Lung microvascular endothelial cell (primary cell): ENCODE measurements around the gene TET1. TPM values are rescaled to one million over a fixed set of nuclear protein-coding genes. Genes with fewer than 3 reads are reported as not detected.
A peak's percentile ranks its signal among the peaks of the same experiment; 100 is the strongest.
"Not testable (repeated sequence)": the region's sequence is repeated elsewhere in the genome, so short reads cannot be mapped to it uniquely, and the experiment has no call there.

ENCODE experiments used
- DNase-seq, 2 donors: peaks; one replicate each; pipeline versions ENCODE4 v3.0.0 to v3.0.0-alpha.2; 2010; ENCODE audit warnings: low read depth in 2 of 2
- total RNA-seq: library from RNA; depleted of rRNA; stranded (reverse); fragments of >200 nt; gene quantifications from 2 replicates; pipeline ENCODE4 v1.2.1, GENCODE V29; 2014

The TET1 gene
- 0.22 and 0.60 TPM in 2 replicates for total RNA-seq

DNA sequence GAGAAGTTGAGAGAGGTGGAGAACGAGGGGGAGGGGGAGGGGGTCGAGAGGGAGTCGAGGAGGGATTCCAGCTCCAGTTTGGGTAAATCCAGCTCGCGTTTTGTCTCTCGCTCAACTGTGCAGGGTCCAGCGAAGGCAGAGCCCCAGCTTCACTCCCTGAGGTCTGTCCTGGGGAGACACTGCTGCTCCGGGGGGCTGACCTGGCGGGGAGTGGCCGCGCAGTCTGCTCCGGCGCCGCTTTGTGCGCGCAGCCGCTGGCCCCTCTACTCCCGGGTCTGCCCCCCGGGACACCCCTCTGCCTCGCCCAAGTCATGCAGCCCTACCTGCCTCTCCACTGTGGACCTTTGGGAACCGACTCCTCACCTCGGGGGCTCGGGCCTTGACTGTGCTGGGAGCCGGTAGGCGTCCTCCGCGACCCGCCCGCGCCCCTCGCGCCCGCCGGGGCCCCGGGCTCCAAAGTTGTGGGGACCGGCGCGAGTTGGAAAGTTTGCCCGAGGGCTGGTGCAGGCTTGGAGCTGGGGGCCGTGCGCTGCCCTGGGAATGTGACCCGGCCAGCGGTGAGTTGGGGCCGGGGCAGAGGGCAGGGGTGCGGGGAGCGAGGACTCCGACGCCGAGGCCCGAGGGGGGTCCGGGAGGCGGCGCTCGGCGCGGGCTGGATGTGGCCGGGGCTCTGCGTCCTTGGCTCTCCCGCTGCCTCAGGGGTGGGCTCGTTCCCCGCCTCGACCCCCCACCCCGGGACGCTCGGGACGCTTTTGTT is at the start of gene TET1:
TSS of gene TET1 (plus strand) at position 152 of the 757 bp plus-strand sequence. CDS start 12,002 bp downstream, outside the sequence.
- DNase-seq, result peak; percentile 13 to 22

DNA sequence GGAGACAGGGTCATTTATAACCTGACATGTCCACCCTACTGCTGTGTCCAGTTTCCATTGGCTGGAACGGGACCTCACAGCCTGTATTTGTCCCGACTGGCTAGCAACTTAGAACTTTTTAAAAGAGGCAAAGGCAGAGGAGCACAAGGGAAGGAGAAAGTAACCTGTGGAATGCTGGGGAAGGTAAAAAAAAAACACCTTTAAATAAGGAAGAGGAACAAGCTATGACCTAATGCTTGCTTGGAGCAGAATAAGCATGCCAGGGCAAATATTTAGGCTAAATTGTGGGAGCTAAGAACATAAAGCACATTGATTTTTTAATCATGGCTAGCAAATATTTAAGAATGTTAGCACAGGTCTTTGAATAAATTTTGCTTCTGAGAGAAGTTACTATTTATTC is 43.9 kb upstream of the TET1 start:
- not testable (repeated sequence) for DNase-seq

DNA sequence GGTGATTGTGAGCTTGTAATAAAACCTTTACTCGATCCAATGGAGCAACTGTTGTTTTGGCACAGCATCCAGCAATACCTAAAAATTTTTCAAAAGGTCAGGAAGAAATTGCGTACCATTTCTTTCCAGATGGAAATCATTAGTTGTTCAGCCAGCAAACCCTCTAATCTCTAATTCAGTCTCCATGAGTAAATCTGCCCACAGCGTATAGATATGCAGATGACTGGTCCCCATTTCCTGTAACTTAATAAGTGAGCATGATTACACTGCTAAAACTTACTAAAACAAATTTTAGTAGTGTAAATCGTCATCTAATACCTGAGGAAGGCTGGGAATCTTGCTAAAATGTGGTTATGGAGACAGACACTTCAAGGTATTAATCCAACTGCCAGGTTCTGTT is 43.4 kb upstream of the TET1 start:
- DNase-seq, result no peak

DNA sequence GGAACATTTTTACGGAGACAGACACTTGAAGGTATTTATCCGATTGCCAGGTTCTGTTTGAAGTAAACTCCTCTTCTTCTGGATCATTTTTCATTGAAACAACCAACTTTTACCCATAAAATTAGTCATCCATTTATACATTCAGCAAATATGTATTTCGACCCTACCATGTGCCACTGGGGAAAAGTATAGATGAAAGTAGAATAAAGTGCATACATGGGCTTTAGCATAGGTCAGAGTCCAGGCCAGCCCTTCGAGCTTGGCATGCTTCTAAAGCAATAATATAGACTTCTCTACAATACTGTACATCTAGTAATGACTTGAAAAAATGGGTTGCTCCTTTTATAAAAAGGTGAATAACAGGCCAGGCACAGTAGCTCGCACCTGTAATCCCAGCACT is 42.9 kb upstream of the TET1 start:
- no peak for DNase-seq

DNA sequence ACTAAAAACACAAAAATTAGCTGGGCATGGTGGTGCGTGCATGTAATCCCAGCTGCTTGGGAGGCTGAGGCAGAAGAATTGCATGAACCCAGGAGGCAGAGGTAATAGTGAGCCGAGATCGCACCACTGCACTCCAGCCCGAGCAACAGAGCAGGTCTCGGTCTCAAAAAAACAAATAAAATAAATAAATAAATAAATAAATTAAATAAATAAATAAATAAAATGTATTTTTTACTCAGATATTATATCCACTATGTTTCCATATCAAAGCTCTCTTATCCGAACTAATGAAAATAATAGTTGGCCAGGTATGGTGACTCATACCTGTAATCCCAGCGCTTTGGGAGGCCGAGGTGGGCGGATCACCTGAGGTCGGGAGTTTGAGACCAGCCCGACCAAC is 41.5 kb upstream of the TET1 start:
- not testable (repeated sequence) for DNase-seq

DNA sequence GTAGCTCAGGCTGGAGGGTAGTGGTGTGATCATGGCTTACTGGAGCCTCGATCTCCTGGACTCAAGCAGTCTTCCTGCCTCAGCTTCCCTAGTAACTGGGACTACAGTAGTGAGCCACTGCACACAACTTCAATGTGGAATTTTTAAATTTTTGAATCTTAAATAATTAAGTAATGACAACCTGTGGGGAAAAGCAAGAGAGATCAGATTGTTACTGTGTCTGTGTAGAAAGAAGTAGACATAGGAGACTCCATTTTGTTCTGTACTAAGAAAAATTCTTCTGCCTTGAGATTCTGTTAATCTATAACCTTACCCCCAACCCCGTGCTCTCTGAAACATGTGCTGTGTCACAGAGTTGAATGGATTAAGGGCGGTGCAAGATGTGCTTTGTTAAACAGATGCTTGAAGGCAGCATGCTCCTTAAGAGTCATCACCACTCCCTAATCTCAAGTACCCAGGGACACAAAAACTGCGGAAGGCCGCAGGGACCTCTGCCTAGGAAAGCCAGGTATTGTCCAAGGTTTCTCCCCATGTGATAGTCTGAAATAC is 34.6 kb upstream of the TET1 start:
- DNase-seq, result not testable (repeated sequence)

DNA sequence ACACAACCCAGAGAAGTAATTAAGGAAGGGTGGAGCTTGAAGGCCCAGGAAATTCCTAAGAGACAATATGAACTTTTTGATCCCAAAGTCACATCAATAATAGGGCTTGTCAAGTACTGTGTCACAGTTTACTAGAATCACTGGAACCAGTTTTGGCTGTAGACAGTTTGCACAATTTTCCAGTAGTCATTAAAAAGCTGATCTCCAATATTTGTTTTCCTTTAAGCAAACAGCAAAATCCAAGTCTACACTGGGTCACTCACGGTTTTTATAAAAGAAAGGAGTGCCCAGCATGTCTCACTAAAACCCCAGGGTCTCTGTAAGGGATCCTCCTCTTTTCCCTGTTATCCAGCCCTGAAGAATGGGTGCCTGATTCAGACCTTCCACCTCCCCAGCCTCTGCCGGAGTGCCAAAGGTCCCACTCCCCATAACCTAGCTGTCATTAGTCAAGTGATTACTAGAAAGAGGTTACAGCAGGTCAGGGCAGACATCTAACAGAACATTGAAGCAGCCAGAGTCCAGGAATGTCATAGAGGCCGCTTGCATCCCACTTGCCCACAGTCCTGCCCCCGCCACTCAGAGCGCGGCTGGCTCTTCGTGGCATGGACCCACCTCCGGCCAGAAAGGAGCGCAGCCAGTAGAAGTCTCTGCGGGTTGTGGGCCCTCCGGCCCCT is 33.4 kb upstream of the TET1 start:
- no peak for DNase-seq

DNA sequence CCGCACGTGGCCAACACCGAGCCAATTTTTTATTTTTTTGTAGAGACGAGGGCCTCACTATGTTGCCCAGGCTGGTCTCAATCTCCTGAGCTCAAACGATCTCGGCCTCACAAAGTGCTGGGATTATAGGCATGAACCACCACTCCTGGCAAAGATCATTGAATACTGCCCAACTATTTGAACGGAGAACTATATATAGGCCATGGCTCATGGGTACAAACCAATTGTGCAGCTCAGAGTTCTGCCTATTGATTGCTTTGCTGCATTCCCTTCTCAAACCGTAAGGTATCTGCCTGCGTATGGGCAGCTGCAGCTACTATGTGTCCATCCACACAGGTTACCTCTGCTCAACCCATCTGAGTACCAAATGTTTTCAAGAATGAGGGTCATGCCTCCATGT is 23.2 kb upstream of the TET1 start:
- DNase-seq, result no peak

DNA sequence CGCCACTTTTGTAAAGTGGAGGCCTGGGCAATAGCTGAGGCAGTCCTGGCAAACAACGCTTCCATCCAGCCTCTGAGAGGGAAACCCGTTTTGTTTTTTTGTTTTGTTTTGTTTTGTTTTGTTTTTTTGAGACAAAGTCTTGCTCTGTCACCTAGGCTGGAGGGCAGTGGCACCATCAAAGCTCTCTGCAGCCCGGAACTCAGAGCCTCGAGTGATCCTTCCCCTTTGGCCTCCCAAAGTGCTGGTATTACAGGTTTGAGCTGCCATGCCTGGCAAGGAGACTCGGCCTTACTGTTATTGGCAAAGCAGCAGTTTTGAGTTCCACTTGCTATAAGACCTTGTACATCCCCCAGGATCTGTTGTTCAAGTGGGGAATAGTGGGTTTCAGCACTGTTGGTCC is 22.3 kb upstream of the TET1 start:
- DNase-seq, result no peak

DNA sequence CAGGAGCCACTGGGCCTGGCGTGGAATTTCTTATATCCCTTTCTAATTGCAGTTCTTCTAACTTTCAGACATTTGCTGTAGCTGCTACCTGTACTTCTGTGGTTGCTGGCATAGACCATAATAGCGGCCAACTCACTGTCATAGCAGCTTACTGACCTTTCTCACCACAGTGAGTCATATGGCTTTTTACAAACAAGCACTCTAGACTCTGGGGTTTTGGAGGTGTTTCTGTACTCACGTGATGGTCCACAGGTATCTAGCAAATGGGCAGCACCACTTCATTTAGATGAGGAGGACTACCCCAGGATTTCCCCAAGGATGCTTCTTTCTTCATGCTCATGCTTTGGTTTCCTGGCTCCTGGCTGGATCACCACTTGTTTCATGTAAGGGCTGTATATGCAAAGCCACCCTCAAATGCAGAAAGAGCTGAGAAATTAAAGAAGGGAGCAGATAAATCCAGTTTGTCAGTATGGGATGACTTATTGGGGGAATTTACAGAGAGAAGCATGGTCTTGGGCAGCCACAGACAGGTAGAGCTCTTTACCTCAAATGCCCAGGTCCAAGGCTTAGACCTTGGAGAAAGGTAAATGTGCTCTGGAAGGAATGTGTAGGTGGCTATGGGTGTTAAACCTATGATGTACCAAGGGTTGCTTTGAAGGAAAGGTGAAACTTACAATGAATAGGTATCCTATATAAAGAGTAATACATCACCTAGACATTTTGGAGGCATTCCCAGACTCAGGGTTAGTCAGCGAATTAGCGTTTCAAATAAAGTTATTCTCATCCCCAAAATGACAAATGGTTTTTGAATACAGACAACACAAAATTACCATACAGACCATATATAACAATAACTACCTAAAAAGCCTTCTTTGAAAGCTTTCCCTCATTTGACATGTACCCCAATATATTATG is 16.9 kb upstream of the TET1 start:
- no peak for DNase-seq

DNA sequence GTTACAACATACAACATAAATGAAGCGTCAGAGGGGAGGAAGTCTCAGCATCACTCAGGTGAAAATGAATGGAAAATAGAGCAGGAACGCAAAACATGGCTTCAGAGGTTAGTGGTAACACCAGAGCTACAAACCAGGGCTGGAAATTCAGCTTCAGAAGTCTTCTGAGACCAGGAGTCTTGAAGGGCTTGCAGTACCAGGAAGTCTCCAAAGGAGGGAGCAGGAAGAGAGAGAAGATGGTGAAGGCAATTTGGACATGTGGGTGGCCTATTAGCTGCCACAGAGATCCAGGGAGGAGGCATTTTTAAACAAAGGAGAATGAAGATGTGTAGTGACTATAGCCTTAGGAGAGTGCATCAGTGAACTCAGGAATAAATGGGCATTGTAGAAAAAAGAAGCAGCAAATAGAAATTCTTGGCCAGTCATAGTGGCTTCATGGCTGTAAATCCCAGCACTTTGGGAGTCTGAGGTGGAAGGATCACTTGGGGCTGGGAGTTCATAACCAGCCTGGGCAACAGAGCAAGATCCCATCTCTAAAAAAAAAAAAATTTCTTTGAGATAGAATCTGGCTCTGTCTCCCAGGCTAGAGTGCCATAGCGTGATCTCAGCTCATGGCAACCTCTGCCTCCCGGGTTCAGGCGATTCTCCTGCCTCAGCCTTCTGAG is 9.3 kb upstream of the TET1 start:
- DNase-seq, result peak in 1 of 2 donors; percentile 79

DNA sequence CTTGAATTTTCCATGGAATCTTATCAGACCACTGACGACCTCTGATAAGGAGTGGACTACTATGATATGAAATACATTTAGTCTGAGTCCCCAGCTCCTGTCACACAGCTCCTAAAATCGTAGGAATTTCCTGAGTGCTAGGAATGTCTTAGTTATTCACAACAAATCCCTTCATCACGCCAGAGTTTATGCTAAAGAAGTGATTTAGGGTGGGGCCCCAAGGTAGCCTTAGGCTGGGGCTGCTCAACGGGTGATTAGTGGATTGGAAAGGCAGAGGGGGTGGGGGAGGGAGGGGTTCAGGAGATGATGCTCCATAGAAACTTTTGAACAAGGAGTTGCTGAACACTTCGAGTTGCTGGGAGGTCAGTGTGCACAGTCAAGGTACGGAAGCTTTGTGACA is 7.0 kb upstream of the TET1 start:
- DNase-seq, result no peak

DNA sequence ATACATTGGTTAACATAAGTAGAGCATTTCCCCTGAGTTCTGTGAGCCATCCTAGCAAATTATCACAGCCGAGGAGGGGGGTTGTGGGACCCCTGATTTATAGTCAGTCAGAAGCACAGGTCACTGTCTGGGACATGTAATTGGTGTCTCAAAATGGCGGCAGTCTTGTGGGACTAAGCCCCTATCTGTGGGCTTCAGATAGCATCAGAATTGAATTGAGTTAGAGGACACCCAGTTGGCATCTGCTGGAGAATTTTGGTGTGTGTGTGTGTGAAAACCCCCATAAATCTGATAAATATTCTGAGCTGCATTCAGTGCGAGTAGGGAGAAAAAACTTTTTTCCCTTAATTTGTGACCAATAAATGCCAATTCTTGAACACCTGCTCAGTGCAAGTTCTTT is 6.5 kb upstream of the TET1 start:
- DNase-seq, result no peak

DNA sequence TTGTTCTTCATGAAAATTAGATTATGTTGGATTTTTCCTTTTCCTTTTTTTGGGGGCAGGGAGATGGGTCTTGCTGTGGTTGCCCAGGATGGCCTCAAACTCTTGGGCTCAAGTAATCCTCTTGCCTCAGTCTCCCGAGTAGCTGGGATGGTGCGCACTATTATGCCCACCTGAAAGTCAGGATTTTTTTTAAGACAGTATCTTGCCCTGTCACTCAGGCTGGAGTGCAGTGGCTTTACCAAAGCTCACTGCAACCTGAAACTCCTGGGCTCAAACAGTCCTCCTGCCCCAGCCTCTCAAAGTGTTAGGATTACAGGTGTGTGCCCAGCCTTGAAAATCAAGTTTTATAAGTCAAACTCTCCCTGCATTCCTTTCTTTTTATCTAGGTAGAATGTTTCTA is 1.7 kb upstream of the TET1 start:
- DNase-seq, result no peak

DNA sequence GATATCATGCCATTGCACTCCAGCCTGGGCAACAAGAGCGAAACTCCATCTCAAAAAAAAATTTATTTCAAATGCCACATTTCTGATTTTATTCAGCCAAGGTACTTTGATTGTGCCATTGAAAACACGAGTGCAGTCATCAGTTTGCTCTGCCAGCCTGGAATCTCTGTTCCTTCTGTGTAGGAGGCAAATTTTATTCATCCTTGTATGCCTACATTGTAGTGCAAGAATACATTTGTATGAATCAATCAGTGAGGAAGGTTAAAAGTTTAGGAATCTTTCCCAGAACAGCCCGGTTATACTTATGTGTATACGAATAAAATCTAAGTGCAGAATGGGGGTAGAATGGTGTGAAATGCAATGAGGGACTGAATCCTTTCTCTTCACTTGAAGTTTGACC is 886 bp upstream of the TET1 start:
- no peak for DNase-seq

DNA sequence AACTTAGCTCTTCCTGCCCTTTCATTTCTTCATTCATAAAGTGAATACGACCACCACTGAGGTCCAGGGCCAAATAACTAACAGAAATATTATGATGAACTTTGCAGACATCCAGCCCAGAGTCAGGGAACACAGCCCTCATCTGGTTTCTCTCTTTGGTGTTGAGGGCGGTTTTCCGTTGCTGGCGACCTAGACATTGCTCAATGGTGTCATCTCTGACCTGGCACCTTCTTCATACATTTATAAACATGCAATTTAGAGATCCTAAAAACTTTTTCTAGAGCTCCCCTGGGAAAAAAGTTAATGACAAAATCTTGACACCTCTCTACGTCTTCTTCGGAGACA is 324 bp upstream of the TET1 start:
- DNase-seq, result peak in 1 of 2 donors; percentile 18

DNA sequence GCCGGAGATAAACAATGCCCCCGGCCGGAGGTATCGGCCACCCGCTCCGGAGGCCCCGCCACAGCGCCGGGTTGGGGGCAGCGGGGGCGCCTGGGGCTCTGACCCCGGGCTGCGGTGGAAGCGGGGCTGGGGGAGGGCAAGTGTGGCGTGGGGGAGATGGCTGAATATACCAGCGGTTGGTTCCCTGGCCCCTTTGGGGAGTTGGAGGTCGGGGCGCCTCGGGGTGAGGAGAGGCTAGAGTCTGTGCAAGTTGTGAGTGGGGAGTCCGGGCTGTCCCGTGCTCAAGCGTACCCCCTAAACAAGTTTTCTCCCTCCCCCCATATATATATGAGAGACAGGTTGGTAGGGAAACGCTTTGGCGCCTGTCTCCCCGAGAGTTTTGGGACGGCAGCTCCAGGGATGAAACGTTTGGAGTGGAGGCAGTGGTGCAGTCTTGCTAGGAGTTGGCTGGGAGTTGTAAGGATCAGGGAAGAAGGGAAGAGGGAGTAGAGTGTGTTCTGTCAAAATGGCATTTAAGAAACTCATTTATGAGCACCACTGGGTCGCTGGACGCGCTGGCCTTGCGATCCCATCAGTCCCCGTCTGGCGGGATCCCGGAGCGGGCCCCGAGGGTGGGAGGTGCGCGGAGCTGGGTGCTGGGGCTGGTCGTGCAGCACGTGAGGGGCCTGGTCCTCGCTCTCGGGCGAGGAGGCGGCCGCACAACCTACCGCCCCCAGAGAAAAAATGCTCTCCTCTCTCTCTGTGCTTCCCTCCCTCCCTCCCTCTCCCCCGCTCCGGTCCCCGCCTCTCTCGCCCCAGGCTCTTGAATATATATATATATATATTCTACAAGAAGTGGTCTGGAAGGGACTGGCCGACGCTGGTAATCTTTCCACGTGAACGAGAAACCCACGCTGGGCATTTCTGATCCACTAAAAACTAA is 1.1 kb downstream of the TET1 start:
- peak in 1 of 2 donors; percentile 7 for DNase-seq

DNA sequence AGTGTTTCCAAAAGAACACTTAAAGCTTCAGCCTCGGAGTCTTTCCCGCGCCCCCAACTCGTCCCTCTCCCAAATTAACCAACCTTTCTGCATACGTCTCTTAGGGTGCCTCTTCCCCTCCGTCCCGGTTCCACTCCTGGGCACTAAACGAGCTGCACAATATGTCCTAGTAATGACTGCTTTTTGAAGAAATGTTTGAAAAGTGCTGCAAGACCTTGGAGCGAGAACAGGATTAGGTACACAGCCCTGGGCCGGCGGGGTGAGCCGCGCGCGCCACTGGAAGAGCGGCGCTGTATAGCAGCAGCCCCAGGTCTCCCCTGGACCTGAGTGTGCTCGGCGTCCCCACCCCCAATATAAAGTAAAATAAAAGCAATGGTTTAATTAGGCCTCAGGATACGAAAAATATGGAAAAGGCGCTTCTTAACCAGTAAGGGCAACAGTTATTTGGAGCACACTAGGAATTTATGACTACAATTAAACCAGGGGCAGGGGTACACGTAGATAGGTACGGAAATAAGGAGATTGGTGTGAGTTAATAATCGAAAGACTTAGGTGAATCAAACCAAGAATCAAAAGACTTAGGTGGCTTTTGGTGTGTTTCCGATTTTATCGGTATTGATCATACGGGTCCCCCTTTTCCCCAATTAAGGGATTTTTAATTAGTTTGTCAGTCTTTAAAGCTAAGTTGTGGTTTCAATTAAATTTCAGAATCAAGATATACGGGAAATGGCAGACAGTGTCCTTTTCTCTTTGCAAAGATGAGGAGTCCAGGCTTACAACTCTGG is 1.9 kb downstream of the TET1 start:
- DNase-seq, result no peak
